ENCODE results near the gene HOXC13.
A peak's percentile ranks its signal among the peaks of the same experiment; 100 is the strongest.

Gene HOXC13

GRCh38 chr12:53973236-53974042 lies 34.8 kb downstream of the HOXC13 start:
- TF ChIP-seq CTCF (IDR thresholded peaks at IDR 0.05; ENCODE audit: insufficient read depth, low read length, missing control alignments) = no peak
- ChIA-PET POLR2A (interaction anchor here (0.6 to 1.1 kb wide), 3 partner anchors 8 to 232 kb away, joined by 3 to 10 read pairs (median 3); no protein-coding TSS in a partner anchor), CTCF (interaction anchor here (0.8 to 1.4 kb wide), 4 partner anchors 12 to 241 kb away, joined by 3 read pairs; partner anchors contain the start of gene HOXC10)
- H3K4me3 ChIP-seq (ENCODE audit: low read depth, low read length) = peak overlapping the region; percentile 76
- DNase-seq (ENCODE audit: low read depth, low spot score) = no peak

- CTCF ChIA-PET = no interaction called here
- TF ChIP-seq CTCF (IDR thresholded peaks at IDR 0.05; ENCODE audit: insufficient read depth, low read length, missing control alignments) = no peak
- no peak for DNase-seq (ENCODE audit: low read depth, low spot score)
- POLR2A ChIA-PET = interaction anchor here (0.6 to 1.1 kb wide), 4 partner anchors 9 to 231 kb away, joined by 3 to 10 read pairs (median 4); no protein-coding TSS in a partner anchor
- H3K4me3 ChIP-seq (ENCODE audit: low read depth, low read length) = peak within 1 kb of the TSS; percentile 76
Observed at GRCh38 chr12:53974084-53975063, 35.7 kb downstream of the HOXC13 start, which contains the start of gene HOTAIR. HOTAIR (minus strand) TSS chr12:53974954.

- H3K4me3 ChIP-seq (ENCODE audit: low read depth, low read length) = peak overlapping the region; percentile 76
- ChIA-PET POLR2A (interaction anchor here (0.6 to 1.7 kb wide), 2 partner anchors 11 to 20 kb away, joined by 4 to 5 read pairs; no protein-coding TSS in a partner anchor), CTCF (interaction anchor here (1.4 to 3.1 kb wide), 4 partner anchors 8 to 226 kb away, joined by 3 to 19 read pairs (median 6); no protein-coding TSS in a partner anchor)
- no peak for DNase-seq (ENCODE audit: low read depth, low spot score)
- no peak for TF ChIP-seq CTCF (IDR thresholded peaks at IDR 0.05; ENCODE audit: insufficient read depth, low read length, missing control alignments)
Observed at GRCh38 chr12:53975064-53975471, 36.4 kb downstream of the HOXC13 start.

- CTCF ChIA-PET = interaction anchor here (0.6 to 3.1 kb wide), 9 partner anchors 8 to 464 kb away, joined by 3 to 19 read pairs (median 6); partner anchors contain the start of gene HOXC10
- POLR2A ChIA-PET = interaction anchor here (0.6 to 1.7 kb wide), 4 partner anchors 8 to 28 kb away, joined by 4 to 5 read pairs (median 4); no protein-coding TSS in a partner anchor
- TF ChIP-seq CTCF (IDR thresholded peaks at IDR 0.05; ENCODE audit: insufficient read depth, low read length, missing control alignments) = no peak
- DNase-seq (ENCODE audit: low read depth, low spot score) = no peak
- H3K4me3 ChIP-seq (ENCODE audit: low read depth, low read length) = peak overlapping the region; percentile 76
Observed at GRCh38 chr12:53975479-53976152, 37.0 kb downstream of the HOXC13 start.

GRCh38 chr12:53976172-53976822 lies 37.7 kb downstream of the HOXC13 start:
- ChIA-PET CTCF (interaction anchor here (0.6 to 3.1 kb wide), 10 partner anchors 9 to 463 kb away, joined by 3 to 19 read pairs (median 6); partner anchors contain the start of gene HOXC10), POLR2A (interaction anchor here (0.7 to 1.7 kb wide), 5 partner anchors 9 to 232 kb away, joined by 3 to 5 read pairs (median 4); no protein-coding TSS in a partner anchor)
- no peak for TF ChIP-seq CTCF (IDR thresholded peaks at IDR 0.05; ENCODE audit: insufficient read depth, low read length, missing control alignments)
- DNase-seq (ENCODE audit: low read depth, low spot score) = no peak
- peak overlapping the region; percentile 76 for H3K4me3 ChIP-seq (ENCODE audit: low read depth, low read length)

All from AG04449 (cell line).